PC-3 (cell line): ENCODE measurements around the gene RBM47.

Experiments
- CTCF ChIP-seq: fragments of 300-600 bp; sonication (generic); conservative IDR thresholded peaks from 2 replicates; pipeline ENCODE4 v1.5.1; 2017; ENCODE audit warnings: antibody characterized with exemption, low read depth, mild to moderate bottlenecking, low read length
- EZH2 ChIP-seq: fragments of 300-600 bp; sonication (generic); IDR thresholded peaks from one replicate; pipeline ENCODE4 v1.6.1; 2017; ENCODE audit warnings: antibody characterized with exemption, mild to moderate bottlenecking, low read length; ENCODE audit not compliant: unreplicated experiment

GRCh38 chr4:40455340-40455902, 174.2 kb downstream of the RBM47 start:
- TF ChIP-seq CTCF, result no peak
- TF ChIP-seq EZH2, result no peak
